SH-SY5Y (cell line): ENCODE data around the gene MEIS2.

Experiments used
- GATA2 ChIP-seq: IDR thresholded peaks from 2 replicates; pipeline ENCODE4 v1.6.1; 2011; ENCODE audit warnings: mild to moderate bottlenecking, low read depth, low read length
- GATA3 ChIP-seq: IDR thresholded peaks from 2 replicates; pipeline ENCODE4 v1.6.1; 2011; ENCODE audit warnings: low read depth, mild to moderate bottlenecking, low read length, moderate library complexity

DNA sequence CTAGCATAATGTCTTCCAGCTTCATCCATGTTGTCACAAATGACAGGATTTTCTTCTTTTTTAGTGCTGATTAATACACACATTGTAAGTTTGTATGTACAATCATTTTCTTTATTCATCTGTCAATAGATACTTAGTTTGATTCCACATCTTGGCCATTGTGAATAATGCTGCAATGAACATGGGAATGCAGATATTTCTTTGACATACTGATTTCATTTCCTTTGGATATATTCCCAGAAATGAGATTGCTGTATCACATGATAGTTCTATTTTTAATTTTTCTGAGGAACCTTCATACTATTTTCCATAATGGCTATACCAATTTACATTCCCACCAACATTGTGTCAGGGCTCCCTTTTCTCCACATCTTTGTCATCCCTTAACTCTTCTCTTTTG is 117.9 kb downstream of the MEIS2 start:
- TF ChIP-seq GATA2: no peak
- no peak for TF ChIP-seq GATA3
